Measurements from ENCODE around the gene CDH20. TPM values are rescaled to one million over a fixed set of nuclear protein-coding genes. Genes with fewer than 3 reads are reported as not detected.

Gene CDH20
- total RNA-seq, 6 experiments from 2014 or later, result not detected

DNA sequence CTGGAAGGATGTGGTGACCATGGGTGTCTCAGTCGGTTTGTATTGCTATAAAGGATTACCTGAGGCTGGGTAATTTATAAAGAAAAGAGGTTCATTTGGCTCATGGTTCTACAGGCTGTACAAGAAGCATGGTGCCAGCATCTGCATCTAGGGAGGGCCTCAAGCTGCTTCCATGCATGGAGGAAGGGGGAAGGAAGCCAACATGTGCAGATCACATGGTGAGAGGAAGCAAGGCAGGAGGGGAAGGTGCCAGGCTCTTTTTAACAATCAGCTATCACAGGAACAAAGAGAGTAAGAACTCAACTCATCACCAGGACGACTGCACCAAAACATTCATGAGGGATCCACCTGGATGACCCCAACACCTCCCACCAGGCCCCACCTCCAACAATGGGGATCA lies 209.4 kb downstream of the CDH20 start:
- WGBS (ENCODE audit: insufficient coverage, low coverage, low lambda C conversion rate, missing lambda C conversion rate), result 63% methylated on average over 1 of the region's 2 CpGs
- no peaks in the 10 kb centered on the region for H3K9me3 ChIP-seq
- H3K4me3 ChIP-seq, result no peak overlapping the region
- no peak for DNase-seq
- no peak for TF ChIP-seq POLR2A (IDR thresholded peaks at IDR 0.05)
- TF ChIP-seq, protein P1, sequence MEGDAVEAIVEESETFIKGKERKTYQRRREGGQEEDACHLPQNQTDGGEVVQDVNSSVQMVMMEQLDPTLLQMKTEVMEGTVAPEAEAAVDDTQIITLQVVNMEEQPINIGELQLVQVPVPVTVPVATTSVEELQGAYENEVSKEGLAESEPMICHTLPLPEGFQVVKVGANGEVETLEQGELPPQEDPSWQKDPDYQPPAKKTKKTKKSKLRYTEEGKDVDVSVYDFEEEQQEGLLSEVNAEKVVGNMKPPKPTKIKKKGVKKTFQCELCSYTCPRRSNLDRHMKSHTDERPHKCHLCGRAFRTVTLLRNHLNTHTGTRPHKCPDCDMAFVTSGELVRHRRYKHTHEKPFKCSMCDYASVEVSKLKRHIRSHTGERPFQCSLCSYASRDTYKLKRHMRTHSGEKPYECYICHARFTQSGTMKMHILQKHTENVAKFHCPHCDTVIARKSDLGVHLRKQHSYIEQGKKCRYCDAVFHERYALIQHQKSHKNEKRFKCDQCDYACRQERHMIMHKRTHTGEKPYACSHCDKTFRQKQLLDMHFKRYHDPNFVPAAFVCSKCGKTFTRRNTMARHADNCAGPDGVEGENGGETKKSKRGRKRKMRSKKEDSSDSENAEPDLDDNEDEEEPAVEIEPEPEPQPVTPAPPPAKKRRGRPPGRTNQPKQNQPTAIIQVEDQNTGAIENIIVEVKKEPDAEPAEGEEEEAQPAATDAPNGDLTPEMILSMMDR (IDR thresholded peaks at IDR 0.05), result no peak
- no peak for ATAC-seq
- H3K36me3 ChIP-seq, result no peaks in the 10 kb centered on the region
- H3K4me1 ChIP-seq, result no peaks in the 10 kb centered on the region
- H3K27me3 ChIP-seq, result no peaks in the 10 kb centered on the region
- H3K27ac ChIP-seq, result no peak overlapping the region
- intact Hi-C loops (cut with DNase I), result no loop called here

GRCh38 chr18:61543518-61543917 lies 210.3 kb downstream of the CDH20 start:
- Histone ChIP-seq H3K4me1 (no peaks in the 10 kb centered on the region), H3K9me3 (no peaks in the 10 kb centered on the region), H3K36me3 (no peaks in the 10 kb centered on the region), H3K4me3 (no peak overlapping the region), H3K27me3 (no peaks in the 10 kb centered on the region), H3K27ac (no peak overlapping the region)
- intact Hi-C loops (cut with DNase I), result no loop called here
- DNase-seq, result no peak
- ATAC-seq, result no peak
- no peak for TF ChIP-seq POLR2A (IDR thresholded peaks at IDR 0.05)
- TF ChIP-seq, protein P1 (IDR thresholded peaks at IDR 0.05), result no peak
- WGBS (ENCODE audit: insufficient coverage, low coverage, low lambda C conversion rate, missing lambda C conversion rate), result 56% methylated on average over 1 of the region's 1 CpG

DNA sequence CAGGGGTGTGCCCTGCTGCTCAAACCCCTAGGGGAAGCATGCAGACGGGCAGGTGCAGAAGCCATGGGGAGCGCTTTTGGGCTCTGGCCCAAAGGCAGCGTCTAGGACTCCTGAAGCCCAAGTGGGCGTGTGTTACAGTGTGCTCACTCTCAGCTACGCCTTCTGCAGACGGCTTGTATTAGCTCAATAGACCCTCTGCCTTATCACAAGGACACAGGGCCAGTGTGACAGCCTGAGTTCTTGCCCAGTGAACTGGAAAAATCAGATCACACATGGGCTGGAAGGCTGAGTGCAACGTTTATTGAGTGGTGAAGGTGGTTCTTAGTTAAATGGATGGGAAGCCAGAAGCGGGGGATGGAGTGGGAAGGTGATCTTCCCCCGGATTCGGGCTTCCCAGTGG lies 210.9 kb downstream of the CDH20 start:
- ATAC-seq (no peak), DNase-seq (no peak)
- Histone ChIP-seq H3K4me3 (no peak overlapping the region), H3K9me3 (no peaks in the 10 kb centered on the region), H3K27ac (no peak overlapping the region), H3K27me3 (no peaks in the 10 kb centered on the region), H3K4me1 (no peaks in the 10 kb centered on the region), H3K36me3 (no peaks in the 10 kb centered on the region)
- TF ChIP-seq, protein P1 (IDR thresholded peaks at IDR 0.05), result no peak
- no peak for TF ChIP-seq POLR2A (IDR thresholded peaks at IDR 0.05)
- intact Hi-C loops (cut with DNase I), result no loop called here
- 62% methylated on average over 5 of the region's 10 CpGs for WGBS (ENCODE audit: insufficient coverage, low coverage, low lambda C conversion rate, missing lambda C conversion rate)

- no peak overlapping the region for H3K4me3 ChIP-seq
- H3K36me3 ChIP-seq, result no peaks in the 10 kb centered on the region
- H3K9me3 ChIP-seq, result no peaks in the 10 kb centered on the region
- DNase-seq, result no peak
- no peak overlapping the region for H3K27ac ChIP-seq
- no peaks in the 10 kb centered on the region for H3K27me3 ChIP-seq
- intact Hi-C loops (cut with DNase I), result no loop called here
- H3K4me1 ChIP-seq, result no peaks in the 10 kb centered on the region
- WGBS (ENCODE audit: insufficient coverage, low coverage, low lambda C conversion rate, missing lambda C conversion rate), result 54% methylated on average over 8 of the region's 9 CpGs
- TF ChIP-seq POLR2A (IDR thresholded peaks at IDR 0.05), result no peak
- TF ChIP-seq, protein P1 (IDR thresholded peaks at IDR 0.05), result no peak
- no peak for ATAC-seq
Observed at GRCh38 chr18:61545281-61546245, 212.3 kb downstream of the CDH20 start.
